Activated CD4-positive, alpha-beta T cell treated with anti-CD3 and anti-CD28 coated beads, Interleukin-2, amount 50 U/mL, for 48 hours (primary cell): Measurements from ENCODE around the gene MYOCOS.
"Not testable (repeated sequence)": the region's sequence is repeated elsewhere in the genome, so short reads cannot be mapped to it uniquely, and the experiment has no call there.

Experiments
- DNase-seq, 2 experiments: peaks; one replicate each; pipeline ENCODE4 v3.0.0-alpha.2; 2020

MYOCOS gene

GRCh38 chr1:171627020-171627419 is 5.0 kb downstream of the MYOCOS start:
- no peak for DNase-seq

DNA sequence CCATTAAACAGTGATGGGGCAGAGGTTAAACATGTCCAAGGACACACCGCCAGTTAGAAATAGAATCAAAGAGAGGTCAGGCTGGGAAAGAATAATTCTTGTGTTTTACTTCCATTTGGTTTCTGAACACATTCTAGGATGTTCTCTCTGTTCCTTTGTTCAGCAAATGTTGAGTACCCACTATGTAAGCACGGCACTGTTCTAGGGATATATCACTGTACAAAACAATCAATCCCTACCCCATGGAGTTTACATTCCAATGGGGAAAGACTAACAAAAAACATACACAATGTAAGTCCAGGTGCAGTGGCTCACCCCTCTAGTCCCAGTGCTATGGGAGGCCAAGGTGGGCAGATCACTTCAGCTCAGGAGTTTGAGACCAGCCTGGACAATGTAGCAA is 6.2 kb downstream of the MYOCOS start:
- no peak for DNase-seq

- DNase-seq, result no peak
Measured at GRCh38 chr1:171635661-171636060, 13.6 kb downstream of the MYOCOS start.

DNA sequence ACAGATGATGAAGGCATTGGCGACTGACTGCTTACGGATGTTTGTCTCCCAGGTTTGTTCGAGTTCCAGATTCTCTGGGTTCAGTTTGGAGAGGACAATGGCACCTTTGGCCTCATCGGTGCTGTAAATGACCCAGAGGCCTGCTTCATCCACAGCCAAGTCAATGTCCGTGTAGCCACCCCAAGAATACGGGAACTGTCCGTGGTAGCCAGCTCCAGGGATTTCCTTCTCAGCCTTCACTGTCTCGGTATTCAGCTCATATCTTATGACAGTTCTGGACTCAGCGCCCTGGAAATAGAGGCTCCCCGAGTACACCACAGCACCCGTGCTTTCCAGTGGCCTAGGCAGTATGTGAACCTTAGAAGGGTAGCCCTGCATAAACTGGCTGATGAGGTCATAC is 14.1 kb downstream of the MYOCOS start:
- no peak for DNase-seq

DNA sequence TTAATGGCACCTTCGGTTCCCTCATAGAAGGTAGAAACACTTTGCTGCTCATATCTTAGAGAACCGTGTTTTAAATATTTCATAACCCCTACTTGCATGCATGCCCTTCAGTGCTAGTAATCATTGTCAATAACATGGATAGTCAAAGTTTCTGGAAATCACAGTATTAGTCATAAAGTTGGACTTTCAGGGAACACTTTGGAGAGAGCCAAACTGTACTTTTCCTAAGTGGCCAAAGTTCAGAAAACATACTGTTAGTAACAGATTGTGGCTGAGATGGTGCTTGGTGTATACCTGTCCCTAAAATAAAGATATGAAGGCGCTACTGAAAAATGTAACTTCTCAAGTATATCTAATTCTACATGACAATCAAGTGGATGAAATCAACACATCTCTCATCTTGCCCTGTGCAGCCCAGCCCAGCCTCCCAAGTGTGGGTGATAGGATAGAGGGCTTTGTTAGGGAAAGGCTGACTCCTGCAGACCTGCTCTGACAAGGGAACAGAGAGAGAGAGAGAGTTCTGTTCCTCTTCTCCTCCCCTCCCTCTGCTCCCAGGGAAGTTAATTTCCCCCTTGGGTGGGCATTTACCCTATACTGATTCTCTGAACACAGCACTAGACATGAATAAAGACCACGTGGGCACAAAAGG is 16.0 kb downstream of the MYOCOS start:
- DNase-seq, result no peak

GRCh38 chr1:171640225-171640624 is 18.2 kb downstream of the MYOCOS start:
- no peak for DNase-seq

DNA sequence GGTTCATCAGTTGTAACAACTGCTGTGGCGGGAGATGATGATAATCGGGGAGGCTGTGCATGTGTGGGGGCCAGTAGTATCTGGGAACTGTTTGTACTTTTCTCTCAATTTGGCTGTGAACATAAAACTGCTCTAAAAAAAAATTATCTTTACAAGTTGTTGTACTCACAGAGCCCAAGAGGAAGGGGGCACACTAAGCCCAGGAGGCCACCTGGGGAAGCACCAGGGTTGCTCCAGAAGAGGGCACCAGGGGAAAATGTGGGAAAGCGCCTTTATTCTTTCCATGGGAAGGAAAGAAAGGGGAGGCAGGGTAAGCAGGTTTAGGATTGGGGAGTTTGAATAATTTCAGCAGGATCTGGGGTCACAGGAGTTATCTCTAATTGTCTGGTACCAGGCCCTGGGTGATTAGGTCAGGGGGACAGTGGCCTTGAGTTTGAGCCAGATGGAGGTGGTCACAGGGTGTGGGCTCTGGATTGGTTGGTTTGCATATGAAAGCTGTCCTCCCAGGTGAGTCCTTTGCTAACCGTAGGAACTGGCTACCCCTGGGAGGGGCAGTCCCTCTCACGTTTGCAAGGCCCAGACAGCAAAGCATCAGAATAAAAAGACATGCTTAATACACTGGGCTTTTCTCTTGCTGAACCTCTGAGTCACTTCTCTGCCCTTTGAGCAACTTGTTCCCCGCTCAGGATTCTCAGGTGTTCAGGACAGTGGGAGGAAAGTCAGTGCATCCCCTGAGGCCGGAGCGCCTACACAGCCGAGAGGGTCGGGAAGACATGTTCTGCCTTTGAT is 19.2 kb downstream of the MYOCOS start:
- DNase-seq, result no peak

- DNase-seq, result no peak
Measured at GRCh38 chr1:171642197-171642596, 20.2 kb downstream of the MYOCOS start.

DNA sequence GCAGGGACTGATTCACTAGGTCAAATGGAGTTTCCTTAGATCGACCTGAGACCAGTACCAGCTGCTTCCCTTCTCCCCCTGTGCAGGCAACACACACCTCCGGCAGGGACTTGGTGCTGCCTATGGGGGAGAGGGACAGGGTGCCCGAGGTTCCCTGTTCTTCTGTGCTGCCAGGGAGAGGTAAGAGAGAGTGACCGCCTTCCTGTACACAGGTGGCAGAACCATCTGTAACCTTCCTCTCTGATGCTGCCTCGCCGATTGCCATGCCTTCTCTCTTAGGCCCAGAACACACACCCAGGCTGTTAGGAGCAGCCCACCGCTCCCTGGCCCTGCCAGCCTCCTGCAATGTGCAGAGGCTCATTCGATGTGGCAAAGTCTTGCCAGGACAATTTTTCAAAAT is 21.1 kb downstream of the MYOCOS start:
- no peak for DNase-seq

GRCh38 chr1:171644805-171645483 is 22.9 kb downstream of the MYOCOS start:
- DNase-seq, result peak; percentile 69 to 81

GRCh38 chr1:171645553-171646248 is 23.7 kb downstream of the MYOCOS start:
- DNase-seq, result no peak

DNA sequence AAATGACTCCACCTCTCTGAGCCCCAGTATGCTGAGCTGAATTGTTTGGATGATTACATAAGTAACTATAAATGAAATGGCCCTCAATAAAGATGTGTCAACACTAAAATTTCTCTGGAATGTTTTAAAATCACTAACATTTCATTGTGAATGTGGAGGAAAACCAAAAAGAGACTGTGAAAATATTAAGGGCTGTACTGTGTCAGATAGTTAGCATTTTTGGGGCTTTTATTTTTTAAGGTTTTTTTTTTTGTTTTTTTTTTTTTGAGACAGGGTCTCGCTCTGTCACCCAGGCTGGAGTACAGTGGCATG is 24.2 kb downstream of the MYOCOS start:
- DNase-seq, result no peak

- DNase-seq, result no peak
Measured at GRCh38 chr1:171652234-171652822, 30.3 kb downstream of the MYOCOS start, which contains the start of gene MYOC. Gene MYOC (minus strand): TSS chr1:171652688. CDS start chr1:171652611, 77 bp downstream.

- no peak for DNase-seq
Measured at GRCh38 chr1:171653796-171654195, 31.8 kb downstream of the MYOCOS start.

DNA sequence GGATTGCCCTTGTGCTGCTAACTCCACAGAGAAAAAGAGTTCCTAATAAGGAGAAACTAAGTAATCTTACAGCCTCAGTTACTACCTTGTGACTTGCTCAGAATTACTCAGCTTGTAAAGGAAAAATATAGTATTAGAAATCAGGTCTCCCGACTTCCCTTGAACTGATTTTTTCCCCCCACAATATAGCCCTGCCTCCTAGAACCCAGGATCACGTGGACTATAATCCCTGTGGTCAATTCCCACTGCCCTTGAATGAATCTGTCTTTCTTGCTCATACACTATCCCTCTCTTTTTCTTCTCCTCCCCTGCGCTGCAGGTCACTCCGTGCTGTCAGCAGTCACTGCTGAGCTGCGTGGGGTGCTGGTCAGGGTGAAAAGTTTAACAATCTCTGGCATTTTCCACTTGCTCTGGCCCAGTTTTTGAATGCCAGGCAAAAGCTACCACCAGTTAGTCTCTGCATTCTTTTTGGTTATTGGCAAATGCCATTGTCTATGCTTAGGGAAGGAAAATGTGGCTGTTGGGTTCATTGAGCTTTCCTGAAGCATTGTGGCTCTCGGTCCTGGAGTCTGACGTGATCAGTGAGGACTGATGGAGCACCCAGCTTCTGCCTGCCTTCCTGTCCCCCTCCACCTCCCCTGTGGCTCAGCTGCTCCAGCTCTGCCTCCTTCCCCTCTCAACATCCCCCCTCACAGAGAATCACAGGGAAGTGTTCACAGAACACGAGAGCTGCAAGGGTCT is 32.3 kb downstream of the MYOCOS start:
- no peak for DNase-seq

- peak; percentile 90 to 91 for DNase-seq
Measured at GRCh38 chr1:171654942-171655745, 33.1 kb downstream of the MYOCOS start.

DNA sequence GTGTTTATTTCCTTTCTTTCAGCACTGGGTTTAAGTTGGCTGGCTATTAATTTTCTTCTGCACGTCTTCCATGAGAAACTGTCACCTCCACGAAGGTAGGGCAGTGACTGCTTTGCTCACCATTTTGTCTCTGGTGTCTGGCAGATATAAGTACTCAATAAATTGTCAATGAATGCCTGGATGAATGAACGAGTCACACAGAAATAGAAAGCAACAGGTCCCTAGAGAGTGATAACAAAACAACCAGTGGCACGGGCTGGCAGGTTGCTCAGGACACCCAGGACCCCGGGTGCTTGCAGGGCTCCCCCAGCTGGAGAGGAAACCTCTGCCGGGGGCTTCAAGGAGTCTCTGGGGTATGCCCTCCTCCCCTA is 33.7 kb downstream of the MYOCOS start:
- no peak for DNase-seq

GRCh38 chr1:171656206-171656605 is 34.2 kb downstream of the MYOCOS start:
- DNase-seq, result not testable (repeated sequence)

- no peak for DNase-seq
Measured at GRCh38 chr1:171661076-171661650, 39.1 kb downstream of the MYOCOS start.

DNA sequence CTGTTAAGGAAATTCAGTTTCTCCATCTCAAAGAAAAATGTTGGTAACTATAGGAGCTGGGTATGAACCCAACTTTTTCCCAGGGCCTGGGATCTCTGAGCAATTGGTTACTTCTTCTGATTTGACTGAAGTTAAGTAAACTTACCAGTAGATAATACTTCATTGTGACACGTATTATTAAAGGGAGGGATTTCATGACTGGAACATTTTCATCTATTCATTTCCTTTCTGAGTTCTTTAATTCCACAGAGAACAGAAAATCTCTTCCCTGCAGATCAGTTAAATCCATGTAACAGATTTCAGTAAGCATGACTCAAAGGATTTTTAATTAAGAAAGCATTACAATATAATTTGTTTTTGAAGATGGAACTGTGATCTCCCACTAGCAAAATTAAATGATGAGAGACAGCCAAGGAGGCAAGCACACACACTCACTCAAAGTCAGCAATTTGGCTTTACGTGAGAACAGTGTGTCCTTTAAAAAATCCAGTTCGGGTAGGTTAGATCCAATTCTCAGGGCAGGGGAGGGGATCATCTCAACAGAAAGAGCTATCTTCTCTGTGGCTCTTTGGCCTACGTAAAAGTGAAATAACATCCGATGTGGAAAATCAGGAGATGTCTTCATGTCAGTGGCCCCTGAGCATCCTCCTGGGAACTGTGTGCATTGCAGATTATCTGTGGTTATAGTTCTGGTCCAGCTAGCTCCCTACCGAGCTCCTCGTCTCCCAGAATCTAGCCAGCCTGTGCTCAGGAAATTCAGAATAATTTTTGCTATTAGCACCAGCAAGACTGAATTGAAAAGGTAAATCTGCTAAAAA is 41.2 kb downstream of the MYOCOS start:
- DNase-seq, result no peak
